ENCODE data around the gene EXD2.
"Not testable (repeated sequence)": the region's sequence is repeated elsewhere in the genome, so short reads cannot be mapped to it uniquely, and the experiment has no call there.

Gene EXD2

GRCh38 chr14:69259168-69259526 lies 67.8 kb downstream of the EXD2 start:
- no peak for DNase-seq

GRCh38 chr14:69259527-69260189 lies 68.4 kb downstream of the EXD2 start, which contains the start of gene GALNT16:
TSS of gene GALNT16 (plus strand) at chr14:69260158. CDS start at chr14:69260291, 133 bp downstream.
- DNase-seq = no peak

GRCh38 chr14:69260190-69260860 lies 69.0 kb downstream of the EXD2 start:
- DNase-seq = no peak

GRCh38 chr14:69260861-69261564 lies 69.7 kb downstream of the EXD2 start:
- no peak for DNase-seq

- no peak for DNase-seq
These were observed 70.5 kb downstream of the EXD2 start for GRCh38 chr14:69261761-69262331.

- no peak for DNase-seq
These were observed 71.2 kb downstream of the EXD2 start for GRCh38 chr14:69262516-69262915.

- DNase-seq = no peak
These were observed 72.1 kb downstream of the EXD2 start for GRCh38 chr14:69263364-69263763.

GRCh38 chr14:69263771-69264170 lies 72.5 kb downstream of the EXD2 start:
- no peak for DNase-seq

- no peak for DNase-seq
These were observed 75.5 kb downstream of the EXD2 start for GRCh38 chr14:69266572-69267345.

GRCh38 chr14:69267492-69267891 lies 76.2 kb downstream of the EXD2 start:
- DNase-seq = no peak

- no peak for DNase-seq
These were observed 76.9 kb downstream of the EXD2 start for GRCh38 chr14:69268223-69268622.

GRCh38 chr14:69268763-69269162 lies 77.5 kb downstream of the EXD2 start:
- DNase-seq = no peak

- DNase-seq = no peak
These were observed 78.1 kb downstream of the EXD2 start for GRCh38 chr14:69269381-69269780.

- DNase-seq = no peak
These were observed 78.8 kb downstream of the EXD2 start for GRCh38 chr14:69270097-69270496.

GRCh38 chr14:69270795-69271708 lies 79.8 kb downstream of the EXD2 start:
- no peak for DNase-seq

- DNase-seq = no peak
These were observed 83.0 kb downstream of the EXD2 start for GRCh38 chr14:69274321-69274720.

GRCh38 chr14:69275331-69275730 lies 84.0 kb downstream of the EXD2 start:
- DNase-seq = no peak

GRCh38 chr14:69277356-69277755 lies 86.1 kb downstream of the EXD2 start:
- not testable (repeated sequence) for DNase-seq

GRCh38 chr14:69280746-69281291 lies 89.5 kb downstream of the EXD2 start:
- no peak for DNase-seq

GRCh38 chr14:69281450-69282169 lies 90.3 kb downstream of the EXD2 start:
- no peak for DNase-seq

GRCh38 chr14:69282448-69282847 lies 91.2 kb downstream of the EXD2 start:
- DNase-seq = no peak

Data from DMS 273 treated with DMSO at 0.1 percent for 48 hours (cell line).